Bone marrow (tissue), 2 donors: ENCODE measurements around the gene C2orf80.
"Not testable (repeated sequence)": the region's sequence is repeated elsewhere in the genome, so short reads cannot be mapped to it uniquely, and the experiment has no call there.

Experiments
- DNase-seq, 2 donors: peaks; one replicate each; lab custom pipeline; 2025; lab: John Stamatoyannopoulos, UW

Gene C2orf80

DNA sequence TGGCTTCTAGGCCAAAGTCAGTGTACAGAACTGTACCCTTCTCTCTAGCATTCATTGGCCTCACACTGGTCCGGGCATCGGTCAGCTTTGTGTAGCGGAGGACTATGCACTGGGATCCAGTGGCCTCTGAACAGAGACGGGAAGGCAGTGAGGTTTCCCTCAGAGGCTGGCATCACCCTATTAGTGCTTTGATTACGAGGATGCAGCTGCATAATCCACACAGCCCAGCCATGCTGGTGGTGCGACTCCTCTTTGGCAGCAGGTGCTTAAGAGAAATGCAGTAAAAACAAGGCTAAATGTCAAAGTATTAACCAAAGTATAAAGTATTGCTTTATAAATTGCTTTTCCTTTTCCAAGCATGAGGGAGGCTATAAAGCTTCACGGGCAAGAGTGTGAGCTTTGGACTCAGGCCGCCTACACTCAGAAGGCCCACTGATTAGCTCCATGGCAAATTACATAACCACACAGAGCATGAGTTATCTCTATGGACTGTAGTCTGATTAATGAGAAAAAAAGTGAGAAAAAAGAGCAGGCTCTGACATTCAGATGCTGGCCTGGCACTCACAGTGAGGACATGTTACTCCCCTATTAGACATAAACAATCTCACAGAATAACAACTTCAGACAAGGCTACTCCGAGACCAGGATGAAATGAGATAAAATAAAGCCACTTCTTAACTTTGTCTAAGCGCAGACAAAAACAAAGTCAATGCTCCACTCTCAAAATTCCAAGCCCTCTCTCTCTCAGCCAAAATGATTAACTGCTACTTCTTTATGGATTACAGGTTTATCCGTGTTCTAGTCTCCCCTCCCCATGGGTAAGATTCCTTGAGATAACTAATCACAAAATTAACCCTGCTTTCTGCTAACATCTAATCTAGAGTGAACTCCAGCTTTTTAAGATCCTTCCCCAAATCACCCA, 53.8 kb downstream of the C2orf80 start:
- DNase-seq, result no peak

DNA sequence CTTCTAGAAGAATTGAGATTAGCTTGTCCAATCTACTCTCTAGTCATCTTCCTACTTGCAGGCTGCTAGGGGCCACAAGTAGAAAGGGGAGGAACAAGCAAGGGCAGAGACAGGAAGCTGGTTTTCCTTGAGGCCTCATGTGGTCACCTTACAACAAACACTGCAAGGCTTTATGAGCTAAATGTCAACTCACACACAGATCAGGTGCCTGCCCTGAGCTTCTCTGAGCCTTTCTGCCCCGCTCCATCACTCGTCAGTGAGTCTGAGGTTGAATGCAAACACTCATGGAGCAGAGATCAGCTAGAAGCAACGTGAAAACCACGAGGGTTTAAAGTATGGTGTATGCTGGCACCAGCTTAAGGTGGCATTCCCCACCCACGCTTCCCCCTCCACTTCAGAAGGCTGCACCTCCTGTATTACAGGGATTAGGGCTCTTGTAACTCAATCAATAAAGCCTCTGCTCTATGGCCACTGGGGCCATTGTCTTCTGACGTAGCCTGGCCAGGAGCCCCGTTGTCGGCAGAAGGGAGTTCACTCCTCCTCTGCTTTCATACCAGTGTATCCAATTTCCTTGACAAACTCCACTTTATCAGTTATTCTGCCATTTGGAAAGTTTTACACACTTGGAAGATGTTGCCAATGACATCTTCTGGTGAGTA, 54.8 kb downstream of the C2orf80 start:
- DNase-seq, result peak in 1 of 2 donors; percentile 9

DNA sequence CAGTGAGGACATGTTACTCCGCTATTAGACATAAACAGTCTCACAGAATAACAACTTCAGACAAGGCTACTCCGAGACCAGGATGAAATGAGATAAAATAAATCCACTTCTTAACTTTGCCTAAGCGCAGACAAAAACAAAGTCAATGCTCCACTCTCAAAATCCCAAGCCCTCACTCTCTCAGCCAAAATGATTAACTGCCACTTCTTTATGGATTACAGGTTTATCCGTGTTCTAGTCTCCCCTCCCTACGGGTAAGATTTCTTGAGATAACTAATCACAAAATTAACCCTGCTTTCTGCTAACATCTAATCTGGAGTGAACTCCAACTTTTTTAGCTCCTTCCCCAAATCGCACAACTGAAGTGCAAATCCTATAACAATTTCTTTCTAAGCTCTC, 59.1 kb downstream of the C2orf80 start:
- DNase-seq, result no peak

DNA sequence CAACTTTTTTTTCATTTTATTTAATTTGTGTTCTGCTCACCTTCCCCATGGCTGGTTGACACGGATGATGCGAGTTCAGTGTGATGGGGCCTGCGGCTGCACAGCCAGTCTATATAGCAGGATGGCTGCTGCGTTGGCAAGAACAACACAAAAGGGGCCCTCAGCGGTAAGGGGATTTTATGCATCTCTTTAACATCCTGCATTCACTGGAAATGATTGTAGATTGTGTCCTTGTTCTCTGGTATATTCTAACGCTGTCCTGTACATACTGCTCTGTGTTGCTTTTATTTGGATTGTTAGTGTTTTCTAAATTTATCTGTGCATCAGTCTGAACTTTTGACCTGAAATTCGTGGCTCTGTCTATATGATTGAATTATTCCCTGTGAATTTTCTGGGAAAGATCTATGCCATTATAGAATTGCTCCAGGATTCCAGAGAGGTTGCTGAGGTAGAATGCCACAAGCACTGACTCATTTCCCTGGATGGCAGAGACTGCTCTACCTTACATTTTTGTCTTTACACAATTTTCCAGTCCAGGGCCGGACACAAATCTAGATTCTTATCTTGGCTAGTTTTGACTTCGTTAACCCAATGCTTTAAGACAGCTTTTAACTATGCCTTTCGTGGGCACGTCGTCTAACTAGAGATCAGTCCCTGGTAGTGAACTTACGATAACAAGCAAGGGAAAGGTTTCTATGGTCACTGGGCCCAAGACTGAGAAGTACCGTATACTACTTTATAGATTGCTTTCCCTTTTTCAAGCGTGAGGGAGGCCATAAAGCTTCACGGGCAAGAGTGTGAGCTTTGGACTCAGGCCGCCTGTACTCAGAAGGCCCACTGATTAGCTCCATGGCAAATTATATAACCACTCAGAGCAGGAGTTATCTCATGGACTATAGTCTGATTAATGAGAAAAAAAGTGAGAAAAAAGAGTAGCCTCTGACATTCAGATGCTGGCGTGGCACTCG, 59.8 kb downstream of the C2orf80 start, which contains the start of gene CRYGC:
Gene CRYGC, minus strand, starts transcription at position 85 of the 968 bp plus-strand sequence. Its CDS starts 36 bp downstream, at position 49.
- no peak for DNase-seq

DNA sequence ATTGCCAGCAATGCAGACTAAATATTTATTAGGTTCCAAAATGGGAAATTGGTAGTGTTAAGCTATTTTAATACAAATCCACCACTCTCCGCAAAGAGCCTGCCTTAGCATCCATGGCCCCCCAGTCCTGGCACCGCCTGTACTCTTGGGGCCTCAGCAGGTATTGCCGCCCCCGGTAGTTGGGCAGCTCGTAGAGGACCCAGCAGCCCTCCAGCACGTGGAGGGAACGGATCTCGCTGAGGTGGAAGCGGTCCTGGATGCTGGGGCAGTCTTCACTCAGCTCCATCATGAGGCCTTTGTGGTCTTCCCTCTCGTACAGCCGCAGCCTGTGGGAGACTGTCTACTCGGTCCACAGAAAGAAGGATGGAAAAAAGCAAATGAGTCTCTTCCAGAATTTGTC, 61.7 kb downstream of the C2orf80 start:
- no peak for DNase-seq

DNA sequence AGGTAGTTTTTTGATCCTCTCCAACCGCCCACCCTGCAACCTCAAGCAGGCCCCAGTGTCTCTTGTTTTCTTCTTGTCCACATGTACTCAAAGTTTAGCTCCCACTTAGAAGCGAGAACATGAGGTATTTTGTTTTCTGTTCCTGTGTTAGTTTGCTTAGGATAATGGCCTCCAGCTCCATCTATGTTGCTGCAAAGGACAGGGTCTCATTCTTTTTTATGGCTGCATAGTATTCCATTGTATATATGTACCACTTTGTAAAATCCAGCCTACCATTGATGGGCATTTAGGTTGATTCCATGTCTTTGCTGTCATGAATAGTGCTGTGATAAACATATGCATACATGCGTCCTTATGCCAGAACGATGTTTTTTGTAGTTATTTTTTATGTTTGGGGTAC, 62.7 kb downstream of the C2orf80 start:
- no peak for DNase-seq

DNA sequence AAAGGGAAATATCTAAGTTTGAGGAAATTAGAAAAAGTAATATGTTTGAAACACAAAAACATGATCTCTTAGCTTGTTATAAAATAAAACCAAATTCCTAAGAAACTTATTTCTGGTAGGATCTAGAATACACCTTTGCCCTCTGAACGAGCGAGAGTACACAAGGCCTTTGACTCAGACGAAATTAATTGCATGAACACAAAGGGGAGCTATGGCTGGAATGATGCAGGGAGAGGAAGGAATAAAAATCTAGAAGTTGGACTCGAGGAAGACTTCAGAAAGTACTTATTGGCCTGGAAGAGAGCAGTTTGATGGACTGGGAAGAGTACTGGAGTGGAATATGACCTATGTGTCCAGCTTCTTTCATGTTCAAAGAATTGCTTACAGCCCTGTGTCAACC, 64.6 kb downstream of the C2orf80 start:
- DNase-seq, result no peak

DNA sequence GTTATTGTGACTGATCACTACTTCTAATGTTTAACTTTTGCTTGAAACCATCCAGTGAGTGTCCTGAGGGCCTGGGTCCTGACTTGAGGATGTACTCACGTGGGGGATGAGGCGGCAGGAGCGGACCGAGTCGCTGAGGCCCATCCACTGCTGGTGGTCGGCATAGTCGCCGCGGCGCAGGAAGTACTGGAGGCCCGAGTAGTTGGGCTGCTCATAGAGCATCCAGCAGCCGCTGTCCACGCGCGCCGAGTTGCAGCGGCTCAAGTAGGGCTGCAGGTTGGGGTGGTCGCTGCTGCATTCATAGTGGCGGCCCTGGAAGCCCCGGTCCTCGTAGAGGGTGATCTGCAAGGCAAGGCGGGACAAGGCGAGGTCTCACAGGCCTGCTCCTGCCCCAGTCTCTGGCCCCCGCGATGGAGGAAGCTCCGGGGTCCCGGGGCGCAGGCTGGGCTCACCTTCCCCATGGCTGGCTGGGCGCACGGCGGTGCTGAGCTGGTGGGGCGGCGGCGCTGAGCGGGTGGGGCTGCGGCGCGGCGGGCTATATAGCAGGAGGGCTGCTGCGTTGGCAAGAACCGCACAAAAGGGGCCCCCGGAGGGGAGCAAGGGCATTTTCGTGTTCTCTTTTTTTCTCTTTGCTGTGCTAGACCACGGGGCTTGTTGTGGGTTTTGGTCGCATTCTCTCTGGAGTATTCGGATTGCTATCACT, 65.7 kb downstream of the C2orf80 start, which contains the start of gene CRYGD:
Gene CRYGD, minus strand, starts transcription at position 512 of the 703 bp plus-strand sequence. Its CDS starts 51 bp downstream, at position 461.
- not testable (repeated sequence) for DNase-seq

DNA sequence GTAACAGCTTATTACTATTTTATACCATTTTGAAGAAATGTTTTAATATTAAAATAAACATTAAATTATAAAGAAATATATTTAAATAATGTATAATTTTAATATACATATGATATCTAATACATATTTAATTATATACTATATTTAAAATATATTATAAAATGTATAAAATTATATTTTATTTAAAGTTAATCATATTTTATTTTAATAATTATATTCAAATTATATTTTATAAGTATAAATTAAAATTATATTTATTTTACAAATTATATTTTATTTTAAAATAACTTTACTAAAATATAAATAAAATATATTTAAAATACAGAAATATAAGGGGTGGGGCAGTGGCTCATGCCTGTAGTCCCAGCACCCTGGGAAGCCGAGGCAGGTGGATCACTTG, 67.6 kb downstream of the C2orf80 start:
- DNase-seq, result no peak

DNA sequence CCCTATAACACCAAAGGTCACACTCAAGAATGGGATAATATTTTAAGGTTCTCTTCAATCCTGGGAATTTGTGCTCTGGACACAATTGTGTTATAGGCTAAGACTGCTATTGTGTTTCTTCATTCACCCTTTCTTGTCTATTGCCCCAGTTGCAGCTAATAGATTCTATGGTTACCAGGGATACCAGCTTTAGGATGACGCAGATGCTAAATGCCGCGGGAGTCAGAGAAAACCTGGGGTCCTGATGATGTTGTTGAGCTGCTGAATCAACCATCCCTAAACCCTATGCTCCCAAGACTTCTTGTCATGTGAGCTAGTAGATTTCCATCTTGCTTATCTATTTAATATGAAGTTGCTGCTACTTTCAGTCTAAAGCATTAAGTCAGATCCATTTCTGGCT, 70.9 kb downstream of the C2orf80 start:
- DNase-seq, result no peak

DNA sequence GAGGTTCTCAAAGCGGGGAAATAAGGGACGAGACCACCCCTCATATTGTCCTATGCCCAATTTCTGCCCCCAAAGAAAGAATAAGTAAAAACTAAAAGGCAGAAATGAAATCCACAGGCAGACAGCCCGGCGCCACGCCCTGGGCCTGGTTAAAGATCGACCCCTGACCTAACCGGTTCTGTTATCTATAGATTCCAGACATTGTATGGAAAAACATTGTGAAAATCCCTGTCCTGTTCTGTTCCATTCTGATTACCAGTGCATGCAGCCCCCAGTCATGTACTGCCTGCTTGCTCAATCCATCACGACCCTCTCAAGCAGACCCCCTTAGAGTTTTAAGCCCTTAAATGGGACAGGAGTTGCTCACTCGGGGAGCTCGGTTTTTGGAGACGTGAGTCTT, 72.4 kb downstream of the C2orf80 start:
- DNase-seq, result not testable (repeated sequence)
